GM20000 (cell line): ENCODE measurements around the gene RADIL.

Experiments
- DNase-seq: peaks from one replicate; pipeline ENCODE4 v3.0.0; 2012; ENCODE audit warnings: low spot score
- CTCF ChIP-seq: IDR thresholded peaks from 2 replicates; pipeline ENCODE4 v1.5.1; 2012; ENCODE audit warnings: mild to moderate bottlenecking, control low read depth; ENCODE audit errors: extremely low read depth, missing control alignments

The RADIL gene

GRCh38 chr7:4845740-4846142 lies 37.8 kb downstream of the RADIL start:
- no peak for DNase-seq
- TF ChIP-seq CTCF = no peak

- DNase-seq = no peak
- TF ChIP-seq CTCF = no peak
These were observed 41.0 kb downstream of the RADIL start for GRCh38 chr7:4842319-4843064.

GRCh38 chr7:4841836-4842235 lies 41.7 kb downstream of the RADIL start:
- TF ChIP-seq CTCF = no peak
- no peak for DNase-seq

- no peak for DNase-seq
- TF ChIP-seq CTCF = no peak
These were observed 42.3 kb downstream of the RADIL start for GRCh38 chr7:4841007-4841784.

GRCh38 chr7:4840079-4840501 lies 43.4 kb downstream of the RADIL start:
- no peak for TF ChIP-seq CTCF
- DNase-seq = no peak

- no peak for TF ChIP-seq CTCF
- no peak for DNase-seq
These were observed 44.7 kb downstream of the RADIL start for GRCh38 chr7:4838626-4839334.
